Activated naive CD8-positive, alpha-beta T cell treated with anti-CD3 and anti-CD28 coated beads, Interleukin-2, amount 50 U/mL, for 24 hours (primary cell): ENCODE measurements around the gene GSTA1.
"Not testable (repeated sequence)": the region's sequence is repeated elsewhere in the genome, so short reads cannot be mapped to it uniquely, and the experiment has no call there.

ENCODE experiments used
- ATAC-seq: fragments of 150-1000 bp; cut with Tn5 transposase; one replicate; pipeline ENCODE4 v1.10.0; 2021
- DNase-seq: peaks from one replicate; pipeline ENCODE4 v3.0.0; 2021
- H3K27ac Mint-ChIP-seq: one replicate; pipeline ENCODE4 v1.8.0; 2021; ENCODE audit warnings: mild to moderate bottlenecking, mixed read lengths
- H3K27me3 Mint-ChIP-seq: one replicate; pipeline ENCODE4 v1.8.0; 2021; ENCODE audit warnings: mixed read lengths
- H3K36me3 Mint-ChIP-seq: one replicate; pipeline ENCODE4 v1.8.0; 2021; ENCODE audit warnings: low read depth, mixed read lengths
- H3K4me1 Mint-ChIP-seq: one replicate; pipeline ENCODE4 v1.8.0; 2021; ENCODE audit warnings: mixed read lengths
- H3K4me3 Mint-ChIP-seq: one replicate; pipeline ENCODE4 v1.8.0; 2021; ENCODE audit warnings: mild to moderate bottlenecking, moderate library complexity, mixed read lengths
- H3K9me3 Mint-ChIP-seq: one replicate; pipeline ENCODE4 v1.8.0; 2021; ENCODE audit warnings: mixed read lengths

The GSTA1 gene

DNA sequence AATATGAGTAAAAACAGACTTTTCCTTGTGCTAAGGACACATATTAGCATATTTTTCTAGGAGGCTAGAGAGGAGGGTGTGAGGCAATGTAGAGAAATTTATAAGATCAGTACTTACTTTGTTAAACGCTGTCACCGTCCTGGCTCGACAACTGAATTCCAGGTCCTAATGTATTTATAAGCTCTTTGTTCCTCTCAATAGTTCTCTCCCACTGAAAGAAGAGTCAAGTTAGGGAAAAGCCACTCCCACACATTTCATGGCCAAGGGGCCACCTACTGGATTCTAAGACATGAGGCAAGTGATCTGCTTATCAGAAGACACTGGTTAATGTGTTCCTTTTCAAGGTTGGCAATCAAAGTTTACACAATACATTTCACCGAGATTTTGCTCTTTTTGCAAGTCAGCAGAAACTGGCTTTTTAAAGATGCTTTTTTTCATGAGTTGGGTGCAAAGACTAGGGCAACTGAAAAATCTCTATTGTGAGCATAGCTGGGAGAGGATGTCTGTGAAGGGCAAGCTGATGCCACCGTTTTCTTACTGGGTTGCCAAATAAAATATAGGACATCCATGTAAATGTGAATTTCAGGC lies at the start of gene GSTA1:
GSTA1 (minus strand) TSS at position 149 of the 588 bp plus-strand sequence. CDS start 4,549 bp downstream, outside the sequence.
- not testable (repeated sequence) for H3K27ac Mint-ChIP-seq, H3K4me1 Mint-ChIP-seq, ATAC-seq, DNase-seq, H3K9me3 Mint-ChIP-seq, H3K36me3 Mint-ChIP-seq, H3K4me3 Mint-ChIP-seq
- H3K27me3 Mint-ChIP-seq = peaks cover 14% of the 10 kb centered on the region

DNA sequence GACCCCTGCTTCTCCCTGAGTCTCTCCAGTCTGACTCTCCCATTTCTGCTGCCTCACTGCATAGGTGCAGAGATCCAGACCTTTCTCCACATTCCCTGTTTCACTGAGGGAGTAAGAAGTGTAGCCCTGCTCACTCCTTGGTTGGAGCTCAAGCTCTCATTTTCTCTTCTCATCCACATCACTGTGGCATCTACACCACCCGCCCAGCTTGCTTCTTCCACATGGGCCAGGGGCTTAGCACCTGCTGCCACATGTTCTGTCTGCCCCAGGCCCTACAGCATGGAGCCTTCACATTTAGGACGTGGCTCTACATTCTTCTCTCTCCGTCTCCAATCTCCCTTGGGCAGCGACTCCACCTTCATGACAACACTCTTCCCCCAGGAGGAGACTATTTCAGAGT lies 45.5 kb upstream of the GSTA1 start:
- no peak overlapping the region for H3K27ac Mint-ChIP-seq
- no peak overlapping the region for H3K4me3 Mint-ChIP-seq
- no peaks in the 10 kb centered on the region for H3K36me3 Mint-ChIP-seq
- no peak for DNase-seq
- H3K9me3 Mint-ChIP-seq = no peaks in the 10 kb centered on the region
- no peaks in the 10 kb centered on the region for H3K4me1 Mint-ChIP-seq
- ATAC-seq = no peak
- H3K27me3 Mint-ChIP-seq = peaks cover 17% of the 10 kb centered on the region

DNA sequence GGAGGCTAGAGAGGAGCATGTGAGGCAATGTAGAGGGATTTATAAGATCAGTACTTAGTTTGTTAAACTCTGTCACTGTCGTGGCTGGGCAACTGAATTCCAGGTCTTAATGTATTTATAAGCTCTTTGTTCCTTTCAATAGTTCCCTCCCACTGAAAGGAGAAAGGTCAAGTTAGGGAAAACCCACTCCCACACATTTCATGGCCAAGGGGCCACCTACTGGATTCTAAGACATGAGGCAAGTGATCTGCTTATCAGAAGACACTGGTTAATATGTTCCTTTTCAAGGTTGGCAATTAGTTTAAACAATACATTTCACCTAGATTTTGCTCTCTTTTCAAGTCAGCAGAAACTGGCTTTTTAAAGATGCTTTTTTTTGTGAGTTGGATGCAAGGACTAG lies 42.4 kb upstream of the GSTA1 start:
- DNase-seq (no peak), ATAC-seq (no peak)
- Mint-ChIP-seq H3K4me3 (no peak overlapping the region), H3K27ac (no peak overlapping the region), H3K27me3 (peaks cover 3% of the 10 kb centered on the region), H3K4me1 (no peaks in the 10 kb centered on the region), H3K9me3 (no peaks in the 10 kb centered on the region), H3K36me3 (no peaks in the 10 kb centered on the region)

DNA sequence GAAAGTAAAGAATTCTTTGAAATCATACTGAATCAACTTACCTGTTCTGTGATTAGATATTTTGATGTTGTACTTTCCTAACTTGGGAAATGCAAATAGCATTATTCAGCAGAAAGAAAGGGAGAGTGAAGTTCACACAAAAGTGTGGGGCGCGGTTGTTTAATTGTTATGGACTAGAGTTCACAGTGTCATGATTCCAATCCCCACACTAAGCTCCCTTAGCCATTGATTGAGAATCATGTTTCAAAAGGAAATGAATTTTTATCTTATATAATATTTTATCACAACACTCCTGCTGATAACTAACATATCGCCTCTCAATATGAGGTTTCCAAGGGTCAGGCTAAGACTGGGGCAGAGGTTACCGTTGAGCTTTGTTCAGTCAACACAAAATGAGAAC lies 40.0 kb upstream of the GSTA1 start:
- no peak for ATAC-seq
- Mint-ChIP-seq H3K27ac (no peak overlapping the region), H3K27me3 (peaks cover 6% of the 10 kb centered on the region), H3K4me3 (no peak overlapping the region), H3K4me1 (peaks cover 3% of the 10 kb centered on the region), H3K9me3 (no peaks in the 10 kb centered on the region), H3K36me3 (no peaks in the 10 kb centered on the region)
- no peak for DNase-seq

DNA sequence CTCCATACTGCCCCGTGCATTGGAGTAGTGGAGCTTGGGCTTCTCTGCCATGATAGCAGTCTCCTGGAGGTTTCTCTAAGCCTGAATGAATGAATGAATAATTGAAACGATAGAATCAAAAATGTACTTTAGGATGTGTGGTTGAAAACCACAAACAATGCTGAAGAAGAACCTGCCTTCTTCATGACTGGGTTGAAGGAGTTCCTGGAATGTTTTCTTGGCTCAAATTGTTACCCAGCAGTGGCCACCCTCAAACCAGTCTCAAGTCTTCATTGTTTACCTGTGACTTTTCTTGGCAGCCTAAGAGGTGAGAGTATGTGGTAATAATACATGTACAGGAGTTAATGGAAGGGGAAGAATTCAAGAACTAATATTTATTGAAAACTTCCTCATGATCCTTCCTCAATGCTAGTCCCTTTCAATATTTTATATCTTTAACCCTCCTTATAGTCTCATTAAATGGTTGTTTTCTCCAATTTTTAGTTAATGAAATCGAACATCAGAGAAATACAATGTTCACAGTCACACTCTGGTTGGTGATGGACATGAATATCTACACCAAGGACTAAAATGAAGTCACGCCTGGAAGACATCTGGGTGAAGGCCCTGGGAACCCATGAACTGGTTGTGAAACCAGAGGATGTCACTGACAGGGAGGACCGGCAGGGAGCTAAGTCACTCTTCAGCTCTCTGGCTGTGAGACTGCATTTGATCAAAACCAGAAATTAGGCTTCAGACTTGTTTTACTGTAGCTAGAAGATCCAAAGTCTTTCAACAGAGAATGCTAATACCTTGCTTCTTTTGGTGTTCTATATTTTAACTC lies 37.4 kb upstream of the GSTA1 start, which contains the start of gene GSTA5:
GSTA5 (minus strand) TSS at position 51 of the 823 bp plus-strand sequence.
- Mint-ChIP-seq H3K4me1 (peaks cover 3% of the 10 kb centered on the region), H3K4me3 (no peak within 1 kb of the TSS), H3K27ac (no peak within 1 kb of the TSS), H3K27me3 (peaks cover 16% of the 10 kb centered on the region), H3K36me3 (no peaks in the 10 kb centered on the region), H3K9me3 (no peaks in the 10 kb centered on the region)
- ATAC-seq (no peak), DNase-seq (no peak)

DNA sequence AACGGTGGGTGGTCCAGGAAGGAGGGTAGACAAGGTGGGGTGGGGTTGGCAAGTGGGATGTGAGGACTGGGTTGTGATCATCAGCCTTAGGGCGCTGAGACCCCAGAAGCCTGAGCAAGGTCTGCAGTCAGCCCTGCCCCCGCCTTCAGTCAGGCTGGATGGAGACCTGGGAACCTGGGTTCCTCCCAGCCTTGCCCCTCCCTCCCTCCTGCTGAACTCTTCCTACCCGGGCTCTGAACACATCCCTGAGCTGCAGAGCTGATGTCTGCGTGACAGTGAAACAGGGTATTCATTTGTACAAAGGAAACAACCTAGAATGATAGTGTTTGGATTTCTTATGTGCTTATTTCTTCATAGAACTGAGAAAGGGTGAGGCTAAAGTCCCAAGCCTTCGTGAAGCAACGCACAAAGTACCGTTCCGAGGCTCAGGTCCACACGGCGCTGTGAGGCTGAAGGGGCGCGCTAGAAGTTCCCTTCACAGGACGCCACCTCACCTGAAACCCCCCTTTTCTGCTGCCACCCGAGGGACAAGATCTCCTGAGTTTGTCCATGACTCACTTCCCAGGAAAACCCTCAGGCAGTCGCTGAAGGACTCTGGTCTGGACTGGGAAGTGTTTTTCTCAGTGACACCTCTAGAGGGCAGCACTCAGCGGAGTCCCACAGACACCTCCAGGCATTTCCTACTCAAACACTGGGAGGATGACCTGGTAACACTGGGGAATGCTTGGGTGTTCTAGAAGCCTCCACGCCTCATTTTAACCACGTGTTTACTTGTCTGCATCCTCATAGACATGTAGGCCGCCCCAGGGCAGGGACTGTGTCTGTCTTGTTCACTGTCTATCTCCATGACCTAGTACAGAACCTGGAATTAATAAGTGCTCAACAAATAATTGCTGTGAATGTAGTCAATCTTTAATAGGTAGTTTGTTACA lies 35.8 kb upstream of the GSTA1 start:
- H3K27me3 Mint-ChIP-seq = peaks cover 26% of the 10 kb centered on the region
- no peak overlapping the region for H3K4me3 Mint-ChIP-seq
- peaks cover 3% of the 10 kb centered on the region for H3K4me1 Mint-ChIP-seq
- no peak overlapping the region for H3K27ac Mint-ChIP-seq
- peak; percentile 65 for ATAC-seq
- peak; percentile 52 for DNase-seq
- H3K36me3 Mint-ChIP-seq = no peaks in the 10 kb centered on the region
- no peaks in the 10 kb centered on the region for H3K9me3 Mint-ChIP-seq

DNA sequence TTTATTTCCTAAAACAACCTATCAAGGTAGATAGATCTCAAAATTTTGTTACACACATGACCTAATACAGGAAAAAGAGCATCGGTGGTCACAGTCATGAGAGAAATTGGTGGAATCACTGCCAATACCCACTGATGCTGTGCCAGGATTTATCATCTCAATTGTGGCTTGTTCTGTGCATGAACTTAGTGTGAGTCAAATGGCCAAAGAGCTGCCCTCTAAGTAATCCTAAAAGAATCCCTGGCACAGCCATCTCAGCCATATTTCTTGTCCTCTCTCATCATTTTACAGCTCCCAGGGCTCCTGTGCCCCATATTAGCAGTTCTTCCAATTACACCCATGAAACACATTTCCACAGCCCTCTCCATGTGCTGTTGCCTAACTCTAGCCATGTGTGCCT lies 30.9 kb upstream of the GSTA1 start:
- H3K4me1 Mint-ChIP-seq = peaks cover under 1% of the 10 kb centered on the region
- H3K9me3 Mint-ChIP-seq = no peaks in the 10 kb centered on the region
- H3K27ac Mint-ChIP-seq = no peak overlapping the region
- ATAC-seq (no peak), DNase-seq (no peak)
- H3K36me3 Mint-ChIP-seq = no peaks in the 10 kb centered on the region
- no peak overlapping the region for H3K4me3 Mint-ChIP-seq
- H3K27me3 Mint-ChIP-seq = peaks cover 25% of the 10 kb centered on the region

DNA sequence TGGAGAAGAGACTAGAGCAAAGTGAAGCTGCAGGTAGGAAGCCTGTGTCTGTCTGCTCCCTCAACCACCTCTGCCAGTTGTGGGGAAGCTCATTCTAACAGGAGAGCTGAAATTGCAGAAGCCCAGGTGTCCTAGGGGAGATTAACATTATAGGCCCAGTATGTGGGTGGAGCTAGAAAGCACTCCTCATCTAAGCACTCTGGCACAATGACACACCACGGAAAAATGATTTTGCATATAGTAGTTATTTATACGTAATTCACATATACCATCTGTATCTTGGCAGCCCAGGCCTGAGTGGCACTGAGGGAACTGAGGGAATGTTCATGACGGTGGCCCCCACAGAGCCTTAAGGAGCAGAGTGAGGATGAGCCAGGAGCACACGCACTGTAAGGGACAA lies 27.3 kb upstream of the GSTA1 start:
- H3K27ac Mint-ChIP-seq = not testable (repeated sequence)

DNA sequence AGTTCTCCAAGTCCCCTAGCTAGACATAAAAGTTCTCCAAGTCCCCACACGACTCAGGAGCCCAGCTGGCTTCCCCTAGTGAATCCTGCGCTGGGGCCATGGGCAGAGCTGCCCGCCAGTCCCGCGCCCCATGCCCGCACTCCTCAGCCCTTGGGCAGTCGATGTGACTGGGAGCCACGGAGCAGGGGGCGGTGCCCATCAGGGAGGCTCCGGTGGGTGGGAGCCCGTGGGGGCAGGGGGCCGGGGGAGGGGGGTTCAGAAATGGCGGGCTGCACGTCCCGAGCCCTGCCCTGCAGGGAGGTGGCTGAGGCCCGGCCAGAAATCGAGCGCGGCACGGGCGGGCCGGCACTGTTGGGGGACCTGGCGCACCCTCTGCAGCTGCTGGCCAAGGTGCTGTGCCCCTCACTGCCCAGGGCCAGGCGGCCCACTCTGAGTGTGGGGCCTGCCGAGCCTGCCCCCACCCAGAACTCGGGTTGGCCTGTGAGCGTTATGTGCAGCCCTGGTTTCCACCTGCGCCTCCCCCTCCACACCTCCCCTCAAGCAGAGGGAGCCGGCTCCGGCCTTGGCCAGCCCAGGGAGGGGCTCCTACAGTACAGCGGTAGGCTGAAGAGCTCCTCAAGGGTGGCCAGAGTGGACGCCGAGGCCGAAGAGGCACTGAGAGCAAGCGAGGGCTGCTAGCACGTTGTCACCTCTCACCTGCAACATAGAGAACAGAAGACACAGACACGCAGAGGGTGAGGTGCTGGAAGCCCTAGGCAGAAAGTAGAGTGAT lies 25.6 kb upstream of the GSTA1 start:
- ATAC-seq = no peak

More for the DNA sequence above, 27.3 kb upstream of the GSTA1 start:
- not testable (repeated sequence) for H3K4me1 Mint-ChIP-seq, DNase-seq, H3K9me3 Mint-ChIP-seq, ATAC-seq, H3K36me3 Mint-ChIP-seq, H3K4me3 Mint-ChIP-seq
- H3K27me3 Mint-ChIP-seq = peaks cover 18% of the 10 kb centered on the region

DNA sequence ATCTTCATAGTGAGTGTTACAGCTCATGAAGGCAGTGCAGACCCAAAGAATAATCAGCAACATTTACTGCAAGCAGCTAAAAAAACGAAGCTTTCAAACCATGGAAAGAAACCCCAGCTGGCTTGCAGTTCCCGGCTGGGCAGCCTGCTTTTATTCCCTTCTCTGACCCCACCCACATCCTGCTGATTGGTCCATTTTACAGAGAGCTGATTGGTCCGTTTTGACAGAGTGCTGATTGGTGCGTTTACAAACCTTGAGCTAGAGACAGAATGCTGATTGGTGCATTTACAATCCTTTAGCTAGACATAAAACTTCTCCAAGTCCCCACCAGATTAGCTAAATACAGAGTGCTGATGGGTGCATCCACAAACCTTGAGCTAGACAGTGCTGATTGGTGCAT lies 25.0 kb upstream of the GSTA1 start:
- H3K9me3 Mint-ChIP-seq, H3K27ac Mint-ChIP-seq, H3K4me1 Mint-ChIP-seq, H3K36me3 Mint-ChIP-seq, H3K4me3 Mint-ChIP-seq, H3K27me3 Mint-ChIP-seq, DNase-seq, ATAC-seq: not testable (repeated sequence)

More for the DNA sequence above, 25.6 kb upstream of the GSTA1 start:
- Mint-ChIP-seq H3K27ac (no peak overlapping the region), H3K4me1 (no peaks in the 10 kb centered on the region), H3K27me3 (peaks cover 8% of the 10 kb centered on the region), H3K36me3 (no peaks in the 10 kb centered on the region), H3K9me3 (no peaks in the 10 kb centered on the region), H3K4me3 (no peak overlapping the region)
- no peak for DNase-seq

DNA sequence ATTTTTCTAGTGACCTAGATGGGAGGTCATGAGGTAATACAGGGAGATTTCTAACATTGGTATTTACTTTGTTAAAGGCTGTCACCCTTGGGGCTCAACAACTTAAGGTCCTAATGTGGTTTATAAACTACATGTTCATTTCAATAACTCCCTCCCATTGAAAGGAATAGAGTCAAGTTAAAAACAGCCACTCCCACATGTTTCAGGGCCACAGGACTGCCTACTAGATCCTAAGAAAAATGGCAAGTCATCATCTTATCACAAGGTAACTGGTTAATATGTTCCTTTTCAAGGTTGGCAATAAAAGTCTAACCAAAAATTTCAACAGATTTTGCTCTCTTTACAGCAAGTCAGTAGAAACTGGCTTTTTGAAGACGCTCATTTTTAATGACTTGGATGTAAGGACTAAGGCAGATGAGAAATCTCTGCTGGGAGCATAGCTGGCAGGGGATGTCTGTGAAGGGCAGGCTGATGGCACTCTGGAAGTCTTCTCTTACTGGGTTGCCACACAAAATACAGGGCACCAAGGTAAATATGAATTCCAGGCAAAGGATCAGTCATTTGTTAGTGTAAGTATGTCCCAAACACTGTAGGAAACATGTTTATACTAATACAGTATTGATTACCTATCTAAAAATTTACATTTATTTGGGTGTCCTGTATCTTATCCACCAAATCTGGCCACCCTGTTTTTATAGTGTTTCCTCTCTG lies 23.6 kb upstream of the GSTA1 start:
- H3K27ac Mint-ChIP-seq, H3K4me1 Mint-ChIP-seq, H3K36me3 Mint-ChIP-seq, DNase-seq, H3K27me3 Mint-ChIP-seq, H3K4me3 Mint-ChIP-seq, ATAC-seq, H3K9me3 Mint-ChIP-seq: not testable (repeated sequence)

DNA sequence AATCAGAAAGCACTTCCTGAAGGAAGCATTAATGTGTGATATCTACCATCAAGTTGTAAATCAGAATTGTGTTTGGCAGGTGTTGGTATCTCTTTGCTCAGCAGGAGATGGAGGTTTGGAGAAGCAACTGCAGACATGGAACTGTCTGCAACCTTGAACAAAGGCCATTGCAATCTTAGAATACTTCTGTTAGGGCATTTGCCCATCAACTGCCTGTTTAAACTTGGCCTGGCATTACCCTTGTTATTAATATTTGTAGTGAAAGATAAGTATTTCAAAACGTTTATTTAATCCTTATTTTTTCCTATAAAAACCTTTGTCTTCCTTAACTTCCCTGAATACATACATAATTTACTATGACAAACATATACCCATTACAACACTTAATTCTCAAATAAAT lies 22.9 kb upstream of the GSTA1 start:
- Mint-ChIP-seq H3K36me3 (peaks cover 3% of the 10 kb centered on the region), H3K4me3 (no peak overlapping the region), H3K27ac (no peak overlapping the region), H3K4me1 (no peaks in the 10 kb centered on the region), H3K27me3 (peaks cover 10% of the 10 kb centered on the region), H3K9me3 (peaks cover 6% of the 10 kb centered on the region)
- no peak for DNase-seq
- ATAC-seq = no peak

DNA sequence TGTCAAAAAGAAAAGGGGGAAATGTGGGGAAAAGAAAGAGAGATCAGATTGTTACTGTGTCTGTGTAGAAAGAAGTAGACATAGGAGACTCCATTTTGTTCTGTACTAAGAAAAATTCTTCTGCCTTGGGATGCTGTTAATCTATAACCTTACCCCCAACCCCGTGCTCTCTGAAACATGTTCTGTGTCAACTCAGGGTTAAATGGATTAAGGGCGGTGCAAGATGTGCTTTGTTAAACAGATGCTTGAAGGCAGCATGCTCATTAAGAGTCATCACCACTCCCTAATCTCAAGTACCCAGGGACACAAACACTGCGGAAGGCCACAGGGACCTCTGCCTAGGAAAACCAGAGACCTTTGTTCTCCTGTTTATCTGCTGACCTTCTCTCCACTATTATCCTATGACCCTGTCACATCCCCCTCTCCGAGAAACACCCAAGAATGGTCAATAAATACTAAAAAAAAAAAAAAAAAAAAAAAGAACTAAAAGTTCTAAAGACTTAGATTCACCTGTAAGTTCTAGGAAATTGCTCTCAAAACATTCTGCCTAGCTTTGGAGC lies 22.4 kb upstream of the GSTA1 start:
- not testable (repeated sequence) for H3K27me3 Mint-ChIP-seq, H3K9me3 Mint-ChIP-seq, H3K27ac Mint-ChIP-seq, H3K36me3 Mint-ChIP-seq, H3K4me3 Mint-ChIP-seq, DNase-seq, ATAC-seq, H3K4me1 Mint-ChIP-seq
